SK-N-DZ (cell line): ENCODE data around the gene ANKRD31.
"Not testable (repeated sequence)": the region's sequence is repeated elsewhere in the genome, so short reads cannot be mapped to it uniquely, and the experiment has no call there.

Experiments
- DNase-seq: peaks from one replicate; pipeline ENCODE4 v3.0.0-alpha.2; 2015; ENCODE audit warnings: low spot score

The ANKRD31 gene

DNA sequence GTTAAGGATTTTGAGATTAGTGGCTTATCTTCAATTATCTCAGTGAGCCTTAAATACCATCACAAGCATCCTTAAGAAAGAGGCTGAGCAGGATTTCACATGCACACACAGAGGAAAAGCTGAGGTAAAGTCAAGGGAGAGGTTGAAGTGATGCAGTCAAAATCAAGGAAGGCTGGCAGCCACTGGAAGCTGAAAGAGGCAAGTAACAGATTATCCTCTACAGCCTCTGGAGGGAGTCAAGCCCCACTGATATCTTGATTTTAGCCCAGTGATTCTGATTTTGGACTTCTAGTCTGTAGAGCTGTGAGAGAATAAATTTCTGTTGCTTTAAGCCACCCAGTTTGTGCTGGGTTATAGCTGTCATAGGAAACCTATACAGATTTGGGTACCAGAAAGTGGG lies 80.1 kb downstream of the ANKRD31 start:
- no peak for DNase-seq

- DNase-seq = no peak
These were observed 83.8 kb downstream of the ANKRD31 start for GRCh38 chr5:75152860-75153259.

- DNase-seq = no peak
These were observed 88.6 kb downstream of the ANKRD31 start for GRCh38 chr5:75148051-75148450.

GRCh38 chr5:75142566-75143136 lies 94.0 kb downstream of the ANKRD31 start:
- no peak for DNase-seq

DNA sequence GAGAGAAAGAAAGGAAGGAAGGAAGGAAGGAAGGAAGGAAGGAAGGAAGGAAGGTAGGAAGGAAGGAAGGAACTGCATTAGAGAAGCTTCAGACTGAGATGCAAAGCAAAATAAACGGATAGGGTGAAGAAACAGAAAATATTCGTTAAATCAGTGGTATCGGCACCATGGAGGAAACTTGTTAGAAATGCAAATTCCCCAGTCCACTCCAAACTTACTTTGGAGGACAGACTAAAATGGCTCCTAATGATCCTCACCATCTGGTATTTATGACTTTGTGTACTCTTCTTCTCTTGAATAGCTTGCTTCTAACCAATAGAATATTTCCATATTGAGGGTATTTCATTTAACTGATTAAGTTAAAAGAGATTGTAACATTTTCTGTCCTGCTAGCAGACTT lies 96.4 kb downstream of the ANKRD31 start:
- DNase-seq = no peak

GRCh38 chr5:75138689-75139088 lies 98.0 kb downstream of the ANKRD31 start:
- peak; percentile 33 for DNase-seq

DNA sequence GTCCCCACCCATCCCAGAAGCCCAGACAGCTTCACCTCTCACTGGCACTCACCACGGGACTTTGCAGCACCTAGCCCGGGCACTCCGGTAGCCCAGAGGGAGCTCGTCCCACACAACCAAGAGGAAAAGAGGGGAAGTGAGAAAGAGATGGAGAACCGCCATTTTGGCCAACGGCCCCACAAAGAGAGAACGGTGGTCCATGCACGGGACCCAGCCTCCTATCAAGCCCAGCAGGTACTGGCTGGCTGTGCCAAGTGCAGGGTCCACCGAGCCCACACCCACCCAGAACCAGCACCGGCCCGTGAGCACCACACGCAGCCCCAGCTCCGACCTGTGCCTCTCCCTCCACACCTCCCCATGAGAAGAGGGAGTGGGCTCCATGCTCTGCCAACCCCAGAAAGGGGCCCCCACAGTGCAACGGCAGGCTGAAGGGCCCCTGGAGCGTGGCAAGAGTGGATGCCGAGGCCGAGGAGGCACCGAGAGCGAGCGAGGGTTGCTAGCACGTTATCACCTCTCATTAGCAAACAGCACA lies 105.8 kb downstream of the ANKRD31 start:
- no peak for DNase-seq

DNA sequence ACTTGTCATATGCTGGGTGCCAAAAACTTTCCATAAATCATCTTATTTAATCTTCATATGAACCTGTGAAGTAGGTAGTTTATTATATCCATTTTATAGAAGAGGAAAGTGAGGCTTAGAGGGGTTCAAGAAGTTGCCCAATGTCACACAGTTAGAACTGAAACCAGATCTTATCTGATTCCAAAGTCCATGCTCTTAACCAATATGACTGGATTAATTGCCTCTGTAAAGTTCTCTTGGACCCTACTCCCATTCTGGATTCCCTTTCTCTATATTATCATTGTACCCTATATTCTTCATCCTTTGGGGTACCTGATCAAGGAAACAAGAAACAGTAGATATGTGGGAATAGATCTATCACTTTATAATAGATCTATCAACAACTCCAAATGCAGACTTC lies 119.8 kb downstream of the ANKRD31 start:
- DNase-seq = no peak

DNA sequence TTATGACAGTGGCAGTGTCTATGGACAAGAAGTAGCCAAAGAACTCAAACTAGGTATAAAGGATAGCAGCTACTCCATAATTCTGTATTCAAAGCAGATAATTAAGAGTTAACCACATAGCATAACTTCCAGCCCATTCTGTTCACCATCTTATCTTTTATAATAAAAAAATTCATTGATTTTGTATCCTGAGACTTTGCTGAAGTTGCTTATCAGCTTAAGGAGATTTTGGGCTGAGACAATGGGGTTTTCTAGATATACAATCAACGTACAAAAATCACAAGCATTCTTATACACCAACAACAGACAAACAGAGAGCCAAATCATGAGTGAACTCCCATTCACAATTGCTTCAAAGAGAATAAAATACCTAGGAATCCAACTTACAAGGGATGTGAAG lies 122.4 kb downstream of the ANKRD31 start:
- DNase-seq = not testable (repeated sequence)

DNA sequence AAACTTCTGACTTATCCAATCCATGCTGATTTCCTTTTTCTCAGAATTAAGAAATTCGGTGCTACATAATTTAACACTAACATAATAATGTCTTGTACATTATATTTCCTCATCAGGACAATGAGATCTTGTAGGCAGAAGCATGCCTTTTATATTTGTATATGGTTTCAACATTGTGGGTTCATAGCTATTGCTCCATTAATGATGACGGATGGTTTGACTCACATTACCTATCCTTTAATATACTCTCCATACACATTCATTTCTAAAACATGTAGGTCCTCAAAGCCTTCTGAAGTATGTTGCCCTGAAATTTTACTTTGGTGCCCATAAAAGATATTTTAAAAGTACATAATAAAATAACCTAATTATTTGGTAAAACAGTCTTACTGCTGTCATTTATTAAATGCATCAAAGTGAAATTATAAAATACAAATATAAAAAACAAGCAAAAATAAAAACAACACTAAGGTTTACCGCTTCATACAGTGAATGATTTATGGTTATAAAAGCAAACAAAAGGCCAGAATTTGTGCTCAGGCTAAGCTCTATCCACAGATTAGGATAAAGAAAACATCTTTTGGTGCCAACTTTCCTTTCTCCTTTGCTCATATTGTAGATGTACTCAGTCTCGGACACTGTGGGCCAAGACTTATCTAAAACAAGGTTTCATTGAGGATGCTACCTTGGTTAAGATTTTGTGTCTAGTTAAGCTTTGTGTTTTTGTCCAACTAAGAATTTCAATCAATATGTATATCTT lies 123.1 kb downstream of the ANKRD31 start:
- no peak for DNase-seq

DNA sequence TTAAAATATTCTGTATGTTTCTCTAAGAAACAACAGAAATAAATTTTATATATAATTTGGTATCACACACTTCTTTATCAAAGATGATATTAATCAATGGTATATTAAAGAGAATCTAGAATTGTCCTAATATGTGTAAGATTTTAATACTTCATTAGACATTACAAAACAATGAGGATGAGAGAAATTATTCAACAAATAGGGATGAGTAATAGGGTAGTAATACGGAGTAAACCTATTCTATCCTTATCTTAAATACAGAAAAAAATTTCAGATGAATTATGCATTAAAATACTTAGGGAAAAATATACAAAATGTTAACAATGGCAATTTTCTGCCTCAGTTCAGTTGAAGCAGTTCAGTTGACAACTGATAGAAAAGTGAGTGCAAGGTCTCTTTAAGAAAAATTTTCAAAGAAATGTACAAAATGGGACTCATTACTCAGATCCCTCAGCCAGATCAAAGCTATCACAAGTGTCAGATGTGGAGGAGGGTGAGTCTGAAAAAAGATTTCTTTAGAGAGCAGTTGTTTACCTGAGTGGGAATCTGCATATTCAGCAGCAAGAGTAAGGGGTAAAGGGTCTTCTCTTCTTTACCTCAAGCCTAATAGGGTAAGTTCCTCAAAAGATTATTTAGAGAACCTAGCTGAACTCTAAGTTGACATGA lies 127.6 kb downstream of the ANKRD31 start:
- DNase-seq = no peak

- DNase-seq = no peak
These were observed 128.2 kb downstream of the ANKRD31 start for GRCh38 chr5:75108515-75108914.

DNA sequence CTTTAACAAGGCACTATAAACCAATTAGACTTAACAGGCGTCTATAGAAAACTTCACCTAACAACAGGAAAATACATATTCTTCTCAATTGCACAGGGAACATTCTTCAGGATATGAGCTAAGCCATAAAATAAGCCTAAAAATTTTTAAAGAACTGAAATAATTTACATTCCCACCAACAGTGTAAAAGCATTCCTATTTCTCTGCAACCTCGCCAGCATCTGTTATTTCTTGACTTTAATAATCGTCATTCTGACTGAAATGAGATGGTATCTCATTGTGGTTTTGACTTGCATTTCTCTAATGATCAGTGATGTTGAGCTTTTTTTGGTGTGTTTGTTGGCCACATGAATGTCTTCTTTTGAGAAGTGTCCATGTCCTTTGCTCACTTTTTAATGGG lies 140.7 kb downstream of the ANKRD31 start:
- DNase-seq = not testable (repeated sequence)

DNA sequence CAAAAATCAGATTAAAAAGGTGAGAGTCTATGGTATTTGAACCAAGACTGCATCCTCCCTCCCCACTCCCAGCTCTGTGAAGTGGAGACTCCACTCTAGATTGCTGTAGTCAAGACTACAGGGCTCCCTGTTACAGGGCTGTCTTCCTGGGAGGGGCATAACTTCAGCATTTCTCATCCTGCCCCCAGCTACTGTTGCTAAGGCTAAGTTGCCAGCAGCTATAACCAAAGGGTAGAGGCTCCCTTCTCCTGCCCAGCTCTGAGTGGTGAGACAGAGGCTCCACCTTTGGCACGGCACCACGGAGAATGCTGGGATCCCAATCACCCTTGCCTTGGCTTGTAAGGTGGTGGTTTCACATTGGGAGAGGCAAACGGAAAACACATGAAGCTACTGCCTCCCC lies 145.1 kb downstream of the ANKRD31 start:
- DNase-seq = no peak

DNA sequence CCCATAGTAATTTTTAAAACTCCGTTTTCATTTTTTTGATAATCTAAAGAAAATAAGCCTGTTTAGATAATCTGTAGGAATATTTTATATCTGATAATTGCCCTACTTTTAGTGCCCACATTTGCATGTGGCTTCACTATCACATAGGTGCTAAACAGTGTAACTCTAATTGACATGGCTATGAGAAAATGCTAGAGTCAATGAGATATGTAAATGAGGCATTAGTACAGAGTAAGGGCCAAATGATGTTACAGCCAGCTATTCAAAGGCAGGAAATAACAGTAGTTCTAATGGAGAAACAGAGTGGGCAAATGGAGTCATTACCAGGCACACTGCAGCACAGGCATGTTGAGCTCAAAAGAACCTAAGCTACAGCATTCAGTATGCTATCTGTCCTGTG lies 147.0 kb downstream of the ANKRD31 start:
- no peak for DNase-seq

GRCh38 chr5:75089137-75089536 lies 147.5 kb downstream of the ANKRD31 start:
- DNase-seq = no peak

GRCh38 chr5:75088648-75089047 lies 148.0 kb downstream of the ANKRD31 start:
- no peak for DNase-seq

GRCh38 chr5:75081510-75081909 lies 155.2 kb downstream of the ANKRD31 start:
- no peak for DNase-seq

DNA sequence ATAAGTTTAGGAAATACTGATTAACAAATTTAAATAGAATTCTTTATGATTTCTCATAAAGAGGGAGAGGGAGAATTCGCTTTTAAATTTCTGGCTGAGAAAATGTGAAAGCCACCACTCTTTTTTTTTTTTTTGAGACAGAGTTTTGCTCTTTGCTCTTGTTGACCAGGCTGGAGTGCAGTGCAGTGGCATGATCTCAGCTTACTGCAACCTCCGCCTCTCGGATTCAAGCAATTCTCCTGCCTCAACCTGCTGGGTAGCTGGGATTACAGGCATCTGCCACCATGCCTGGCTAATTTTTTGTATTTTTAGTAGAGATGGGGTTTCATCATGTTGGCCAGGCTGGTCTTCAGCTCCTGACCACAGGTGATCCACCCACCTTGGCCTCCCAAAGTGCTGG lies 157.3 kb downstream of the ANKRD31 start:
- DNase-seq = not testable (repeated sequence)

DNA sequence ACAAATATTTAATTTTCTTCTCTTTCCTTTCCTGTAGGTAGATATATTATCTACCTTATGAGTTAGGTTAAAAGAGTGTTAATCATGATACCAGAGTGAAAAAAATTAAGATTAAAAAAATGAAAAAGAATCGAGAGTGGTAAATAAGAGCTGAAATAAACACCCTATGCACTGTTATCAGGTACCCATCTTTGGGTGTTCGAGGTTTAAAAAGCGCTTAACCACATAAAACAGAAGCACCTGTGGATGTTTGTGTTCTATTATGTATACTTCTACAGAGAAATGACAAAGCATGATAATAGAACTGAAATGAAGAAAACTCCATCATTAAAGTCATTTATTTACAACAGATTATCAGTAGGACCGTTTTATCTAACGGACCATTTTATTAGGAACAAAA lies 158.7 kb downstream of the ANKRD31 start:
- DNase-seq = no peak

GRCh38 chr5:75072061-75072460 lies 164.6 kb downstream of the ANKRD31 start:
- DNase-seq = no peak

GRCh38 chr5:75071100-75071499 lies 165.6 kb downstream of the ANKRD31 start:
- DNase-seq = no peak

- DNase-seq = no peak
These were observed 169.2 kb downstream of the ANKRD31 start for GRCh38 chr5:75067434-75067833.
